ENCODE results near the gene AFG1L.

AFG1L gene

GRCh38 chr6:108330806-108331205 is 36.0 kb downstream of the AFG1L start:
- peaks cover 6% of the 10 kb centered on the region for H3K36me3 ChIP-seq (replicated peaks; ENCODE audit: low read depth, low read length)
- H2AFZ ChIP-seq (ENCODE audit: low read depth, low read length) = no peak overlapping the region
- no peaks in the 10 kb centered on the region for H3K9me3 ChIP-seq (ENCODE audit: insufficient read depth, low read length)
- no peaks in the 10 kb centered on the region for H4K20me1 ChIP-seq (ENCODE audit: insufficient read depth, low read length)
- H3K79me2 ChIP-seq (ENCODE audit: low read length) = no peaks in the 10 kb centered on the region
- no peak overlapping the region for H3K4me3 ChIP-seq (ENCODE audit: low read length)
- H3K4me2 ChIP-seq (ENCODE audit: low read length) = no peak overlapping the region
- no peaks in the 10 kb centered on the region for H3K27me3 ChIP-seq (ENCODE audit: low read depth, low read length)
- no peak overlapping the region for H3K9ac ChIP-seq (ENCODE audit: low read length)
- TF ChIP-seq CTCF (IDR thresholded peaks at IDR 0.05; ENCODE audit: low read depth, low read length) = no peak
- no peak for TF ChIP-seq EZH2phosphoT487 (IDR thresholded peaks at IDR 0.05; ENCODE audit: low read depth)
- H3K4me1 ChIP-seq (ENCODE audit: low read length) = no peaks in the 10 kb centered on the region
- H3K27ac ChIP-seq (ENCODE audit: low read length) = no peak overlapping the region

GRCh38 chr6:108331982-108332381 is 37.1 kb downstream of the AFG1L start:
- no peaks in the 10 kb centered on the region for H3K4me1 ChIP-seq (ENCODE audit: low read length)
- H3K36me3 ChIP-seq (replicated peaks; ENCODE audit: low read depth, low read length) = peaks cover 6% of the 10 kb centered on the region
- H4K20me1 ChIP-seq (ENCODE audit: insufficient read depth, low read length) = no peaks in the 10 kb centered on the region
- H3K9ac ChIP-seq (ENCODE audit: low read length) = no peak overlapping the region
- no peaks in the 10 kb centered on the region for H3K79me2 ChIP-seq (ENCODE audit: low read length)
- H3K4me2 ChIP-seq (ENCODE audit: low read length) = no peak overlapping the region
- TF ChIP-seq CTCF (IDR thresholded peaks at IDR 0.05; ENCODE audit: low read depth, low read length) (no peak), EZH2phosphoT487 (IDR thresholded peaks at IDR 0.05; ENCODE audit: low read depth) (no peak)
- H3K27ac ChIP-seq (ENCODE audit: low read length) = no peak overlapping the region
- no peaks in the 10 kb centered on the region for H3K9me3 ChIP-seq (ENCODE audit: insufficient read depth, low read length)
- H2AFZ ChIP-seq (ENCODE audit: low read depth, low read length) = no peak overlapping the region
- no peaks in the 10 kb centered on the region for H3K27me3 ChIP-seq (ENCODE audit: low read depth, low read length)
- H3K4me3 ChIP-seq (ENCODE audit: low read length) = no peak overlapping the region

- Histone ChIP-seq H3K36me3 (replicated peaks; ENCODE audit: low read depth, low read length) (no peaks in the 10 kb centered on the region), H3K4me2 (ENCODE audit: low read length) (no peak overlapping the region), H3K79me2 (ENCODE audit: low read length) (no peaks in the 10 kb centered on the region), H3K4me1 (ENCODE audit: low read length) (peaks cover 16% of the 10 kb centered on the region), H3K4me3 (ENCODE audit: low read length) (no peak overlapping the region), H3K9me3 (ENCODE audit: insufficient read depth, low read length) (no peaks in the 10 kb centered on the region), H2AFZ (ENCODE audit: low read depth, low read length) (no peak overlapping the region), H4K20me1 (ENCODE audit: insufficient read depth, low read length) (no peaks in the 10 kb centered on the region), H3K9ac (ENCODE audit: low read length) (no peak overlapping the region), H3K27ac (ENCODE audit: low read length) (no peak overlapping the region), H3K27me3 (ENCODE audit: low read depth, low read length) (no peaks in the 10 kb centered on the region)
- no peak for TF ChIP-seq CTCF (IDR thresholded peaks at IDR 0.05; ENCODE audit: low read depth, low read length)
- no peak for TF ChIP-seq EZH2phosphoT487 (IDR thresholded peaks at IDR 0.05; ENCODE audit: low read depth)
Observed at GRCh38 chr6:108336971-108337370, 42.1 kb downstream of the AFG1L start.

- no peak overlapping the region for H3K4me2 ChIP-seq (ENCODE audit: low read length)
- H3K9me3 ChIP-seq (ENCODE audit: insufficient read depth, low read length) = no peaks in the 10 kb centered on the region
- H3K4me3 ChIP-seq (ENCODE audit: low read length) = no peak overlapping the region
- H3K4me1 ChIP-seq (ENCODE audit: low read length) = peaks cover 24% of the 10 kb centered on the region
- no peak overlapping the region for H2AFZ ChIP-seq (ENCODE audit: low read depth, low read length)
- no peak overlapping the region for H3K9ac ChIP-seq (ENCODE audit: low read length)
- no peak overlapping the region for H3K27ac ChIP-seq (ENCODE audit: low read length)
- H3K27me3 ChIP-seq (ENCODE audit: low read depth, low read length) = no peaks in the 10 kb centered on the region
- TF ChIP-seq CTCF (IDR thresholded peaks at IDR 0.05; ENCODE audit: low read depth, low read length) (no peak), EZH2phosphoT487 (IDR thresholded peaks at IDR 0.05; ENCODE audit: low read depth) (no peak)
- no peaks in the 10 kb centered on the region for H3K36me3 ChIP-seq (replicated peaks; ENCODE audit: low read depth, low read length)
- no peaks in the 10 kb centered on the region for H4K20me1 ChIP-seq (ENCODE audit: insufficient read depth, low read length)
- H3K79me2 ChIP-seq (ENCODE audit: low read length) = no peaks in the 10 kb centered on the region
Observed at GRCh38 chr6:108337721-108338120, 42.9 kb downstream of the AFG1L start.

Data from OCI-LY3 (cell line).